GM18870 (cell line): ENCODE results near the gene SEMA7A.
A peak's percentile ranks its signal among the peaks of the same experiment; 100 is the strongest.

Source experiments
- ATAC-seq: cut with Tn5 transposase; IDR thresholded peaks from one replicate; pipeline ENCODE4 v1.9.1; 2021; ENCODE audit warnings: moderate library complexity; ENCODE audit not compliant: unreplicated experiment

The SEMA7A gene

DNA sequence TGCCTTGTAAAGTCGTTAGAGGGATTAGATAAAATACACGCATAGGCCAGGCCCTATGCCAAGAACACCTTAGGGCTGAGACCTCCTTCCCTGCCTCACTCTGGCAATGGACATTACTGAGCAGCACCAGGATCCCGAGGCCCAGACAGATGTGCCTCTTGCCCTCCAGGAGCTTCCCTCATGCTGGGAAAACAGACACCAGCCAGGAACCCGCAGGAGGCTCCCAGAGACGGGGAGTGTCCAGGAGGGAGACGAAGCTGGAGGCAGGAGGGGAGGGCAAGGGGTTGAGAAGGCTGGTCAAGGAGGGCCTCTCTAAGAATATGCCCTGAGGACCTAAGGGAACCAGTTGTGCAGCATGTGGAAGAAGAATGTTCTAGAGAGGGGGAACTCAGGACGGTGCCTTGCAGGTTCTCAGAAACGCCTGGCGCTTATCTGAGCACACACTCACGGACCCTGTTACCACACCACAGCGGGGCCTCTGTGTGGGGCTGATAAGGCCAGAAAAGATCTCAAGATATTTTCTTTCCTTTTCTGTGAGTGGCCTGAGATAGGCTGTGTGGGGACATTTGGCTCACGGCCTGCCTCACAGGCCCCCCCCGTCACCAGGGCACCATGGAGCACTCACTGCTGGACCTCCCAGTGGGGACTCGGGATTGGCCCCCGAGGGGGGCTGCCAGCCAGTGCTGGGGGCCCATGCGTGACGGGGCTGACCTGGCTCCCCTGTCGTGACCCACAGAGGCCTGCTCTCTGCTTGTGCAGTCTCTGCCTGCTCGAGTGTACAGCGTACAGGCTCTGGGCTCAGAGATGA is 44.3 kb downstream of the SEMA7A start:
- no peak for ATAC-seq

DNA sequence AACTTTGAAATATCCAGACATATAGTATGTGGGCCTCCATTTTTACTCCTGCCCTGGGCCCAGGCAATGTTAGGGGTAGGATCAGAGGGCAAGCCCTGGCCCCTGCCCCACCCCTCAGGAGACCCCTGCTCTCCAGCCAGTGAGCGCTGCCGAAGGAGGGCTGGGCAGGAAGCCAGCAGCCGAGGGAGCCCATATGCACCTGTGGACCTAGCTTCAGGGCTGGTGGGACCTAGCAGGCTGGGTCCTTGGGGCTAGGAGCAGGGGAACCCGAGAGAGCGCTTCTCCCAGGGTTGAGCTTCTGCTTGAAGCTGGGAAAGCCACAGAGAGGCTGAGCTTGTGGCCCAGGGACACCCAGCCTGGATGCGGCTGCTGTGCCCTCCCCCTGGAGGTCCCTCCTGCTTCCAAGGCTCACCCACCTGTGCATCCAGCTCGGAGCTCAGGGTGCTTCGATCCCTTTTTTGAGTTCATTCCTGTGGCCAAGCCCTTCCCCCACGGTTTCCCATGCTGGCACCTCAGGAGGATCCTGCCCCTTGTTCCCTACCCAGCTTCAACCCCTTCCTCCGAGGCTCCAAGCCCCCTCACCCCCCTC is 45.3 kb downstream of the SEMA7A start:
- ATAC-seq: no peak

- no peak for ATAC-seq
These were observed 46.0 kb downstream of the SEMA7A start for GRCh38 chr15:74387621-74388362.

DNA sequence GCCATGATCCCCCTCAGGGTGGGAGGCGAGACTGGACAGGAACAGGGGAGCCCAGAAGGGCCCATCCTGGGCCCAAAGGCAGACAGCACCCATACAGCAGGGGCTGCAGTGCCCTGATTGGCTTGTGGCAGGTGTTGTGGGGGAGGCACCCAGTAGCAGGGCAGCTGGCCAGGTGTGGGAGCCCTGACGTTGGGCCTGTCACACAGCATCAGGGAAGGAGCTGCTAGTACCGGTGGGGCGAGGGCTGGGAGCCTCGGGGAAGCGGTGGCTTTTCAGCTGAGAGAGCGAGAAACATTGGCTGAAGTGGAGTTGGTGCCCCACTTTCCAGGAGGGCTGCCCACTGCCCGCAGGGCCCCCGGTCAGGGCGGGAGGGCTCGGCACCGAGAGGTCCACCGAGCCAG is 46.6 kb downstream of the SEMA7A start:
- no peak for ATAC-seq

GRCh38 chr15:74386496-74387140 is 47.1 kb downstream of the SEMA7A start:
- no peak for ATAC-seq

DNA sequence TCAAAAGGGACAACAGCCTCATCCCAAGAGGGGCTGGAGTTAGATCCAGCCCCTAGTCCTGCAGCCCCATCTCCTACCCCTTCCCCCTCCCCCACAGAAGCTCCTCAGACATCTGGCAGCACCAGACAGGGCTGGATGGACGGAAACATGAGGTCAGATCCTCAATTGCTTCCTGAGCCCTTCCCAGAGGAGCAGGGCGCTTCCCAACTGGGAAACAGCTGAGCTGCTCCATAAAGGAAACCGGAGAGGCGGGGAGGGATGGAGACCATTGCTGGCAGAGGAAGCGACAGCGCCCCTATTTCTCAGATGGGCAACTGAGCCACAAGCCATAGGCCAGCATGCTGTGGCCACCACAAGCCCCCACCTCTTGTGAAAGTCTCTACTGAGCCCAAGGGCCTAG is 48.0 kb downstream of the SEMA7A start:
- ATAC-seq: no peak

DNA sequence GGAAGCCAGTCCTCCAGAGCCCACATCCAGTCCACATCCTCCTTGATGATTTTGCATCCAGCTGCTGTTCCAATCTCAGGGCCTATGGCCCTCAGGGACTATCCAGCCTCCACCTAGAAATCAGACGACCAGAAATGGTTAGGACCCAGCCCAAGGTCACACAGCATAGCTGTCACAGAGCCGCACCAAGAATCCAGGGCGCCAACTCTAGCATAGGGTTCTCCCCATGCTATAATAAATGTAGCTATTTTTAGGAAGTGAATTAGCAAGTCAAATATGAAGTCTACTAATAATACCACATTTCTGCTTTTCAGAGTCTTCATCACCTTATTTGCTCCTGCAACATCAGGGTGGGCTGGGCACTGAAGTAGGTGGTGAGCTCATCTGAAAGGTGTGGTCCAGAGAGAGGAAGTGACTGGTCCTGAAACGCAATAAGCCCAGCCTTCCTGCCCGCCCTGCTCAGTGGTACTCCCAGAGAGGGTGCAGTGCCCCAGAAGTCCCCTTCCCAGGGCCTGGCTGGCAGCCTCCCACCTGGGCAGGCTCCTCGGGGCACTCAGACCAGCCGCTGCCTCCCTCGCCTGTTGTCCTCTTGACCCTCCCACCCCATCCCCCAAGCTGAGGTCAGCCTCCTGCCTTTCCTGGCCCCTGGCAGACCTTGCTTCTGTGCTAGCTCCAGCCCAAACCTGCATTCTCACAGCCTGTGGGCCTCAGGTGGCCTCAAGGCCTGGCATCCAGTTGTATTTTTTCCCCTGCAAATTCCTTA is 48.7 kb downstream of the SEMA7A start:
- ATAC-seq: peak; percentile 56

- ATAC-seq: no peak
These were observed 49.2 kb downstream of the SEMA7A start for GRCh38 chr15:74384566-74384880.

- peak; percentile 54 for ATAC-seq
These were observed 49.8 kb downstream of the SEMA7A start for GRCh38 chr15:74383695-74384565.

DNA sequence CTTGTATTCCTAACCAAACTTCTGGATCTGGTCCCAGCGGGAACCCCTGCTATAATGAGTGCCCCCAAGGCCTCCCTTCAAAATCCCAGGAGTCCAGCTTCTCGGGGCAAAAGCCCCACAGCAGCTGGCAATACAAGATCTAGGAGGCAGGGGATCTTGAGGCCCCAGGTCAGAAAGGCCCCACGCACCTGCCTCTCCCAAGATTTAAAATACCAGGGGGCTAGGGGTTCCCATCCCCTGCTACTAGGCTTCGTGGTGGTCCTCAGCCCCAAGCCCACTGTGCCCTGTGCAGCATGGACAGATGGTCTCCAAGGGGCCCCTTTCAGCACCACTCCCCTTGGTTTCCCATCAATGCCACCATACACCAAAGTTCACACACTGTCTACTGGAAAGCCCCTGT is 50.5 kb downstream of the SEMA7A start:
- peak; percentile 10 for ATAC-seq

DNA sequence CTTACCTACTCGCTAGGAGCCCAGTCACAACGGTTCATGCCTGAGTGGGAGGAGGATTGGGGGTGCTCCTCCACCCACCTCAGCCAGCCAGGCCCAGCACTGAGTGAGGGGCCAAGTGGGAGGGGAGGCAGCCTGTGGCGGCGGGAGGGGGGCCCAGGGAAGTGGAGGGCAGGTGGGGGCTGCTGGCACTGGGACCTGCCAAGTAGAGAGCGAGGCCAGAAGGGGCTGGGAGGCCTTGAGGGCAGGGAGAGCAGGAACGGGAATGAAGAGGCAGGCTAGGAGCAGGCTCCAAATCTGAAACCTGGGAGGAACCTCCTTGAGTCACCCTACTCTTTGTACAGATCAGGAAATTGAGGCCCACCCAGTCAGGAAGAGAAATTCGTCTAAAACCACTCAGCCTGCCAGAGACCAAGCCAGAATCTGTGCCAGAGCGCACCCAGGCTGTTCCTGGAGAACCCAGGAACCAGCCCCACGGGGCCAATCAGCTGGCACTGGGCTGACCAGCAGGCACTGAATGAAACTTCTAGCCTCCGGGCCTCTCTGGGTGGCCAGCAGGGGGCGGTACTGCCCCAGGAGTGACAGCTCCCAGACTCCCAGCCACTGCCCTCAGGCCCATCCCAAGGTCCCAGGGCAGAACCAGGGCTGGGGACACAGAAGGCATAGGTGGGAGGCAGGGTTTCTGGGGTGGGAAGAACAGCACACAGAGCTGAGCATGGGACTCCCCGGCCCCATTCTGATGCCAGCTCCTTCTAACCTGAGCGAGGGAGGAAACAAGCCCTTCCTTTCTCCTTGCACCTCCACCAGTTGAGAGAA is 51.5 kb downstream of the SEMA7A start:
- ATAC-seq: peak; percentile 25

GRCh38 chr15:74381481-74381880 is 52.3 kb downstream of the SEMA7A start:
- no peak for ATAC-seq

DNA sequence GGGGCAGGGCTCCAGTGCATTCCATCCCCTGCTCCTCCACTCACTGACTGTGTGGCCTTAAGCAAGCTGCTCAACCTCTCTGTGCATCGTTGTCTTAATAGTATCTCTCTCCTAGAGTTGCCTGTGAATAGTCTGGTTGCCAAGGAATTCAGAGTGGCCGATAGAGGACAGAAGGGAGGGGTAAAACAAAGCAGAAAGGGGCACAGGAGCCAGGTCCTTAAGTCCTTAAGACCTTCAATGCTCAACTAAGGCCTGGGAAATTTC is 52.6 kb downstream of the SEMA7A start:
- no peak for ATAC-seq

- ATAC-seq: no peak
These were observed 53.2 kb downstream of the SEMA7A start for GRCh38 chr15:74380361-74381189.

- ATAC-seq: no peak
These were observed 54.9 kb downstream of the SEMA7A start for GRCh38 chr15:74378848-74379247.

- ATAC-seq: no peak
These were observed 55.7 kb downstream of the SEMA7A start for GRCh38 chr15:74377831-74378766.

GRCh38 chr15:74376825-74377581 is 56.8 kb downstream of the SEMA7A start:
- ATAC-seq: no peak
